ENCODE data around the gene FHOD3. TPM values are rescaled to one million over a fixed set of nuclear protein-coding genes. Genes with fewer than 3 reads are reported as not detected.
"Not testable (repeated sequence)": the region's sequence is repeated elsewhere in the genome, so short reads cannot be mapped to it uniquely, and the experiment has no call there.

FHOD3 gene
- total and polyA plus RNA-seq, 2 donors (not counting 1 experiment from before 2014, with no cell fraction given): not detected

GRCh38 chr18:36718705-36719328 lies 421.3 kb downstream of the FHOD3 start:
- Histone ChIP-seq H3K9ac (ENCODE audit: low read length) (no peak overlapping the region), H3K36me3 (replicated peaks in 1 of 2; ENCODE audit: control extremely low read depth in 1 of 2, control insufficient read depth in 1 of 2, extremely low read depth in 1 of 2, insufficient read depth in 2 of 2, low read length in 1 of 2) (no peaks in the 10 kb centered on the region), H3K79me2 (ENCODE audit: control insufficient read depth, insufficient read depth, low read length) (no peaks in the 10 kb centered on the region), H3K27me3 (replicated peaks in 1 of 4; ENCODE audit: control extremely low read depth in 1 of 4, control insufficient read depth in 3 of 4, insufficient read depth in 4 of 4, low read length in 3 of 4) (no peaks in the 10 kb centered on the region), H2AFZ (ENCODE audit: insufficient read depth, low read depth, low read length, poor library complexity, severe bottlenecking) (no peak overlapping the region), H3K4me1 (ENCODE audit: control insufficient read depth in 2 of 2, insufficient read depth in 2 of 2, low read length in 2 of 2) (no peaks in the 10 kb centered on the region), H3K9me3 (ENCODE audit: control extremely low read depth in 1 of 3, control insufficient read depth in 2 of 3, insufficient read depth in 1 of 3, low read length in 2 of 3) (peaks cover 0 to 4% (median 0%) of the 10 kb centered on the region in 3 donors), H3K27ac (ENCODE audit: low read length in 2 of 2) (no peak overlapping the region), H4K20me1 (ENCODE audit: control insufficient read depth, insufficient read depth, low read length, poor library complexity, severe bottlenecking) (no peaks in the 10 kb centered on the region), H3K4me2 (replicated peaks; ENCODE audit: low read depth, low read length, poor library complexity, severe bottlenecking) (no peak overlapping the region), H3K4me3 (ENCODE audit: control extremely low read depth in 1 of 5, extremely low read depth in 1 of 5, insufficient read depth in 1 of 5, low read depth in 2 of 5, low read length in 4 of 5) (no peak overlapping the region)
- H3K27me3 Mint-ChIP-seq: peaks cover 9% of the 10 kb centered on the region
- CTCF ChIA-PET: no interaction called here
- POLR2A ChIA-PET: no interaction called here
- no peak overlapping the region for H3K27ac Mint-ChIP-seq
- intact Hi-C loops (cut with micrococcal nuclease): no loop called here
- TF ChIP-seq, protein P1, sequence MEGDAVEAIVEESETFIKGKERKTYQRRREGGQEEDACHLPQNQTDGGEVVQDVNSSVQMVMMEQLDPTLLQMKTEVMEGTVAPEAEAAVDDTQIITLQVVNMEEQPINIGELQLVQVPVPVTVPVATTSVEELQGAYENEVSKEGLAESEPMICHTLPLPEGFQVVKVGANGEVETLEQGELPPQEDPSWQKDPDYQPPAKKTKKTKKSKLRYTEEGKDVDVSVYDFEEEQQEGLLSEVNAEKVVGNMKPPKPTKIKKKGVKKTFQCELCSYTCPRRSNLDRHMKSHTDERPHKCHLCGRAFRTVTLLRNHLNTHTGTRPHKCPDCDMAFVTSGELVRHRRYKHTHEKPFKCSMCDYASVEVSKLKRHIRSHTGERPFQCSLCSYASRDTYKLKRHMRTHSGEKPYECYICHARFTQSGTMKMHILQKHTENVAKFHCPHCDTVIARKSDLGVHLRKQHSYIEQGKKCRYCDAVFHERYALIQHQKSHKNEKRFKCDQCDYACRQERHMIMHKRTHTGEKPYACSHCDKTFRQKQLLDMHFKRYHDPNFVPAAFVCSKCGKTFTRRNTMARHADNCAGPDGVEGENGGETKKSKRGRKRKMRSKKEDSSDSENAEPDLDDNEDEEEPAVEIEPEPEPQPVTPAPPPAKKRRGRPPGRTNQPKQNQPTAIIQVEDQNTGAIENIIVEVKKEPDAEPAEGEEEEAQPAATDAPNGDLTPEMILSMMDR (IDR thresholded peaks at IDR 0.05): no peak
- no peak for TF ChIP-seq EZH2 (IDR thresholded peaks at IDR 0.05; ENCODE audit: borderline replicate concordance, insufficient read depth, low read depth, low read length, poor library complexity, severe bottlenecking)
- DNase-seq (no peak), ATAC-seq (ENCODE audit: low read depth) (no peak)
- no peaks in the 10 kb centered on the region for H3K4me1 Mint-ChIP-seq
- no CpG with 5 or more reads among the region's 3 CpGs for WGBS (ENCODE audit: insufficient coverage)
- no peak overlapping the region for H3K4me3 Mint-ChIP-seq
- no peaks in the 10 kb centered on the region for H3K9me3 Mint-ChIP-seq (ENCODE audit: insufficient read depth)

GRCh38 chr18:36719630-36720029 lies 422.1 kb downstream of the FHOD3 start:
- peaks cover 0 to 4% (median 0%) of the 10 kb centered on the region in 3 donors for H3K9me3 ChIP-seq (ENCODE audit: control extremely low read depth in 1 of 3, control insufficient read depth in 2 of 3, insufficient read depth in 1 of 3, low read length in 2 of 3)
- no peaks in the 10 kb centered on the region for H3K4me1 ChIP-seq (ENCODE audit: control insufficient read depth in 2 of 2, insufficient read depth in 2 of 2, low read length in 2 of 2)
- H3K4me1 Mint-ChIP-seq: no peaks in the 10 kb centered on the region
- H3K27me3 Mint-ChIP-seq: peaks cover 9% of the 10 kb centered on the region
- WGBS (ENCODE audit: insufficient coverage): 55% methylated on average over 1 of the region's 2 CpGs
- no peaks in the 10 kb centered on the region for H3K27me3 ChIP-seq (replicated peaks in 1 of 4; ENCODE audit: control extremely low read depth in 1 of 4, control insufficient read depth in 3 of 4, insufficient read depth in 4 of 4, low read length in 3 of 4)
- no peak overlapping the region for H3K4me3 ChIP-seq (ENCODE audit: control extremely low read depth in 1 of 5, extremely low read depth in 1 of 5, insufficient read depth in 1 of 5, low read depth in 2 of 5, low read length in 4 of 5)
- H3K36me3 ChIP-seq (replicated peaks in 1 of 2; ENCODE audit: control extremely low read depth in 1 of 2, control insufficient read depth in 1 of 2, extremely low read depth in 1 of 2, insufficient read depth in 2 of 2, low read length in 1 of 2): no peaks in the 10 kb centered on the region
- POLR2A ChIA-PET: no interaction called here
- no peak overlapping the region for H2AFZ ChIP-seq (ENCODE audit: insufficient read depth, low read depth, low read length, poor library complexity, severe bottlenecking)
- no peak overlapping the region for H3K4me2 ChIP-seq (replicated peaks; ENCODE audit: low read depth, low read length, poor library complexity, severe bottlenecking)
- no peak overlapping the region for H3K4me3 Mint-ChIP-seq
- ATAC-seq (ENCODE audit: low read depth): no peak
- TF ChIP-seq, protein P1 (IDR thresholded peaks at IDR 0.05): no peak
- no peak for TF ChIP-seq EZH2 (IDR thresholded peaks at IDR 0.05; ENCODE audit: borderline replicate concordance, insufficient read depth, low read depth, low read length, poor library complexity, severe bottlenecking)
- H3K9ac ChIP-seq (ENCODE audit: low read length): no peak overlapping the region
- no peaks in the 10 kb centered on the region for H3K9me3 Mint-ChIP-seq (ENCODE audit: insufficient read depth)
- intact Hi-C loops (cut with micrococcal nuclease): no loop called here
- H4K20me1 ChIP-seq (ENCODE audit: control insufficient read depth, insufficient read depth, low read length, poor library complexity, severe bottlenecking): no peaks in the 10 kb centered on the region
- no peak overlapping the region for H3K27ac Mint-ChIP-seq
- CTCF ChIA-PET: no interaction called here
- H3K79me2 ChIP-seq (ENCODE audit: control insufficient read depth, insufficient read depth, low read length): no peaks in the 10 kb centered on the region
- H3K27ac ChIP-seq (ENCODE audit: low read length in 2 of 2): no peak overlapping the region
- DNase-seq: no peak

- H3K27me3 ChIP-seq (replicated peaks in 1 of 4; ENCODE audit: control extremely low read depth in 1 of 4, control insufficient read depth in 3 of 4, insufficient read depth in 4 of 4, low read length in 3 of 4); H3K27me3 Mint-ChIP-seq; ATAC-seq (ENCODE audit: low read depth); H3K79me2 ChIP-seq (ENCODE audit: control insufficient read depth, insufficient read depth, low read length); H3K4me1 ChIP-seq (ENCODE audit: control insufficient read depth in 2 of 2, insufficient read depth in 2 of 2, low read length in 2 of 2); H3K4me2 ChIP-seq (replicated peaks; ENCODE audit: low read depth, low read length, poor library complexity, severe bottlenecking); H3K27ac ChIP-seq (ENCODE audit: low read length in 2 of 2); H3K4me3 ChIP-seq (ENCODE audit: control extremely low read depth in 1 of 5, extremely low read depth in 1 of 5, insufficient read depth in 1 of 5, low read depth in 2 of 5, low read length in 4 of 5); H3K4me1 Mint-ChIP-seq; H3K27ac Mint-ChIP-seq; H4K20me1 ChIP-seq (ENCODE audit: control insufficient read depth, insufficient read depth, low read length, poor library complexity, severe bottlenecking); H3K4me3 Mint-ChIP-seq; POLR2A ChIA-PET; DNase-seq; H3K36me3 ChIP-seq (replicated peaks in 1 of 2; ENCODE audit: control extremely low read depth in 1 of 2, control insufficient read depth in 1 of 2, extremely low read depth in 1 of 2, insufficient read depth in 2 of 2, low read length in 1 of 2); H3K9me3 ChIP-seq (ENCODE audit: control extremely low read depth in 1 of 3, control insufficient read depth in 2 of 3, insufficient read depth in 1 of 3, low read length in 2 of 3); H2AFZ ChIP-seq (ENCODE audit: insufficient read depth, low read depth, low read length, poor library complexity, severe bottlenecking); CTCF ChIA-PET; intact Hi-C loops (cut with micrococcal nuclease); H3K9me3 Mint-ChIP-seq (ENCODE audit: insufficient read depth); H3K9ac ChIP-seq (ENCODE audit: low read length): not testable (repeated sequence)
- WGBS (ENCODE audit: insufficient coverage): no CpG with 5 or more reads among the region's 1 CpG
Measured at GRCh38 chr18:36721351-36721750, 423.8 kb downstream of the FHOD3 start.

Measured in B cell (primary cell).